Loucy (cell line): ENCODE data around the gene PLCB3.

ENCODE experiments used
- H2AFZ ChIP-seq: fragments of 200-600 bp; sonication (generic); 2 replicates; pipeline ENCODE4 v1.6.0; 2016; ENCODE audit warnings: antibody characterized with exemption, mild to moderate bottlenecking, low read length, moderate library complexity
- H3F3A ChIP-seq: fragments of 200-600 bp; 2 replicates; pipeline ENCODE4 v1.6.0; 2016; ENCODE audit warnings: antibody characterized with exemption, low read depth, mild to moderate bottlenecking
- H3K27me3 ChIP-seq: fragments of 200-600 bp; sonication (generic); 2 replicates; pipeline ENCODE4 v1.6.1; 2014; ENCODE audit warnings: low read length, mild to moderate bottlenecking; ENCODE audit not compliant: insufficient read depth, poor library complexity, severe bottlenecking
- H3K36me3 ChIP-seq: fragments of 200-600 bp; sonication (generic); 2 replicates; pipeline ENCODE4 v1.6.1; 2016; ENCODE audit warnings: low read length; ENCODE audit not compliant: insufficient read depth
- H3K4me1 ChIP-seq: fragments of 200-600 bp; sonication (generic); 2 replicates; pipeline ENCODE4 v1.5.1; 2014; ENCODE audit warnings: low read length, mild to moderate bottlenecking; ENCODE audit not compliant: insufficient read depth, poor library complexity, severe bottlenecking
- H3K4me2 ChIP-seq: fragments of 200-600 bp; sonication (generic); 2 replicates; pipeline ENCODE4 v1.6.0; 2014; ENCODE audit warnings: antibody characterized with exemption, low read length, low read depth, mild to moderate bottlenecking; ENCODE audit not compliant: poor library complexity, severe bottlenecking
- H3K4me3 ChIP-seq: fragments of 200-600 bp; sonication (generic); 2 replicates; pipeline ENCODE4 v1.5.1; 2014; ENCODE audit warnings: low read length, mild to moderate bottlenecking, mixed read lengths; ENCODE audit not compliant: poor library complexity, severe bottlenecking
- H3K79me2 ChIP-seq: fragments of 200-600 bp; sonication (generic); 2 replicates; pipeline ENCODE4 v1.6.1; 2014; ENCODE audit warnings: low read length; ENCODE audit not compliant: insufficient read depth
- H3K9ac ChIP-seq: fragments of 200-600 bp; sonication (generic); 2 replicates; pipeline ENCODE4 v1.6.0; 2014; ENCODE audit warnings: mild to moderate bottlenecking, low read depth, low read length, moderate library complexity; ENCODE audit not compliant: poor library complexity, severe bottlenecking
- H3K9me2 ChIP-seq: fragments of 200-600 bp; sonication (generic); replicated peaks from 2 replicates; pipeline ENCODE4 v1.6.1; 2016; ENCODE audit warnings: low read depth, low read length, mixed read lengths
- H3K9me3 ChIP-seq: fragments of 200-600 bp; sonication (generic); 2 replicates; pipeline ENCODE4 v1.6.1; 2014; ENCODE audit warnings: mild to moderate bottlenecking, antibody characterized with exemption, low read length, low read depth; ENCODE audit not compliant: insufficient read depth
- H4K20me1 ChIP-seq: fragments of 200-600 bp; sonication (generic); 2 replicates; pipeline ENCODE4 v1.6.0; 2014; ENCODE audit warnings: antibody characterized with exemption, low read length, mild to moderate bottlenecking; ENCODE audit not compliant: insufficient read depth, poor library complexity, severe bottlenecking
- EZH2phosphoT487 ChIP-seq: fragments of 200-600 bp; IDR thresholded peaks from 2 replicates; pipeline ENCODE4 v1.6.1; 2018; ENCODE audit warnings: antibody characterized with exemption, mild to moderate bottlenecking, moderate library complexity, borderline replicate concordance
- TF ChIP-seq, protein P1 (sequence below): fragments of 200-600 bp; sonication (generic); conservative IDR thresholded peaks from 2 replicates; pipeline ENCODE4 v1.5.1; 2014; ENCODE audit warnings: mild to moderate bottlenecking, antibody characterized with exemption, low read length

PLCB3 gene

DNA sequence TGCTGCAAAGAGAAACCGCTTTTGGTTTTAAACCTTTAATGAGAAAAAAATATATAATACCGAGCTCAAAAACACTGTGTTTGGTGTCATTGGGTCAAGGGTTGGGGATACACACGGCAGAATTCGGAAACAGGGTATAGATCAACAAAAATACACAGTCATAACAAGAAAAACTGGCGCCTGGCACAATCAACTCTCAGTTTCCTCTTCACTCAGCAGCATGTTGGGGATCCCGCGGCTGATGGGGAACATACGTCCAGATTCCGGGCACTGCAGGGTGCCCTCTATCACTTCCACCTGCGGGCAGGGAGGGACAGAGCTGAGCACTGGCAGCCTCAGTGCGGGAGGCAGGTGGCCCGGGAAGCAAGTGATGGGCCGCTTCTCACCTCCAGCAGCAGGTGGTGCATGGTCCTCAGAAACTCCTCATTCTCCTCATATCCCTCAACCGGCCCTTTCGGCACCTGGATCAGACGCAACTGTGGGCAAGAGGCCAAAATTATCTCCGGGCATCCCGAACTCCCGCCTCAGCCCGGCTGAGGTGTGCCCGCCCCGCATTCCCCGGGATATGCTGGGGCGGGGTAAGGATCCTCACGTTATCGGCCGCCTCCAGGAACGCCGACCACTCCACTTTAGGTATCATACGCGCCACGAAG is 65.5 kb downstream of the PLCB3 start:
- peaks cover 10% of the 10 kb centered on the region for H4K20me1 ChIP-seq
- H3K9me3 ChIP-seq, result no peaks in the 10 kb centered on the region
- no peaks in the 10 kb centered on the region for H3K9me2 ChIP-seq
- TF ChIP-seq EZH2phosphoT487, result no peak
- TF ChIP-seq, protein P1, sequence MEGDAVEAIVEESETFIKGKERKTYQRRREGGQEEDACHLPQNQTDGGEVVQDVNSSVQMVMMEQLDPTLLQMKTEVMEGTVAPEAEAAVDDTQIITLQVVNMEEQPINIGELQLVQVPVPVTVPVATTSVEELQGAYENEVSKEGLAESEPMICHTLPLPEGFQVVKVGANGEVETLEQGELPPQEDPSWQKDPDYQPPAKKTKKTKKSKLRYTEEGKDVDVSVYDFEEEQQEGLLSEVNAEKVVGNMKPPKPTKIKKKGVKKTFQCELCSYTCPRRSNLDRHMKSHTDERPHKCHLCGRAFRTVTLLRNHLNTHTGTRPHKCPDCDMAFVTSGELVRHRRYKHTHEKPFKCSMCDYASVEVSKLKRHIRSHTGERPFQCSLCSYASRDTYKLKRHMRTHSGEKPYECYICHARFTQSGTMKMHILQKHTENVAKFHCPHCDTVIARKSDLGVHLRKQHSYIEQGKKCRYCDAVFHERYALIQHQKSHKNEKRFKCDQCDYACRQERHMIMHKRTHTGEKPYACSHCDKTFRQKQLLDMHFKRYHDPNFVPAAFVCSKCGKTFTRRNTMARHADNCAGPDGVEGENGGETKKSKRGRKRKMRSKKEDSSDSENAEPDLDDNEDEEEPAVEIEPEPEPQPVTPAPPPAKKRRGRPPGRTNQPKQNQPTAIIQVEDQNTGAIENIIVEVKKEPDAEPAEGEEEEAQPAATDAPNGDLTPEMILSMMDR, result no peak; the same call in 1 of the 2 replicates
- no peaks in the 10 kb centered on the region for H3K27me3 ChIP-seq
- H3K79me2 ChIP-seq, result peaks cover 49% of the 10 kb centered on the region
- H2AFZ ChIP-seq, result peak overlapping the region; percentile 16; the same call in 1 of the 2 replicates
- H3K4me1 ChIP-seq, result peaks cover 17% of the 10 kb centered on the region
- peaks cover 7% of the 10 kb centered on the region; the same call in 1 of the 2 replicates for H3F3A ChIP-seq
- H3K4me3 ChIP-seq, result peak overlapping the region; percentile 72
- peak overlapping the region; percentile 57 for H3K4me2 ChIP-seq
- peaks cover 7% of the 10 kb centered on the region; the same call in 1 of the 2 replicates for H3K36me3 ChIP-seq
- H3K9ac ChIP-seq, result peak overlapping the region; percentile 77

DNA sequence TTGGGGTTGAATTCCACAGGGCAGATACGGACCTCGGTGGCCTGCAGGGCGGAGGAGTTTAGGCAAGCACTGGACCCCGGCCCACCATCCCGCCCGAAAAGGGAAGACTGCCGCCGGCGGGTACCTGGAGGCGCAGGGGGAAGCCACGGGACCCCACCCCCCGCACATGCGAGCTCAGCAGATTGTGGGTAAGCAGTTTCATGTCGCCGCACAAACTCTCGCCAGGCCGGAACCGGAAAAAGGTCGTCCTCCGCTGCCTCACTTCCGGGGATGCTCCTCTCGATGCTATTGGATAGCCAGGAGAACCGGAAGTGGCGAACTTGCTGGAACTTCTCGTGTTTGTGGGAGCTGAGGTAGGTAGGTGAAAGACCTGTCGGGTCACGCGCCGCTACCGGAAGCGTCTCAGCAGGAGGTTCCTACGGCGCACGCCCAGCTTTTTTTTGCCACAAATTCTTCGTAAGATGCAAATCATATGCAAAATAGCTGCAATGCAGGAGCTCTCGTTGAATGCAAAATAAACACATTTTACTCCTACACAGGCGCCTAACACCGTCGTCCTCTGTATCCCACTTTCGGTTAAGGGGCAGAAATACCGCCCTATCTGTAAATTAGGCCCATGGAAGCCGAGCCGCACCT is 66.1 kb downstream of the PLCB3 start, which contains the start of gene TRMT112:
Gene TRMT112, minus strand, starts transcription at position 235 of the 636 bp plus-strand sequence. Its CDS starts 33 bp downstream, at position 202.
- H3K4me3 ChIP-seq, result peak within 1 kb of the TSS; percentile 72
- H3K9me3 ChIP-seq, result no peaks in the 10 kb centered on the region
- no peaks in the 10 kb centered on the region for H3K9me2 ChIP-seq
- peak within 1 kb of the TSS; percentile 77 for H3K9ac ChIP-seq
- peak within 1 kb of the TSS; percentile 57 for H3K4me2 ChIP-seq
- peaks cover 7% of the 10 kb centered on the region; the same call in 1 of the 2 replicates for H3F3A ChIP-seq
- H2AFZ ChIP-seq, result peak within 1 kb of the TSS; percentile 87
- H3K36me3 ChIP-seq, result peaks cover 7% of the 10 kb centered on the region; the same call in 1 of the 2 replicates
- H3K79me2 ChIP-seq, result peaks cover 49% of the 10 kb centered on the region
- peaks cover 20% of the 10 kb centered on the region for H3K4me1 ChIP-seq
- peaks cover 10% of the 10 kb centered on the region for H4K20me1 ChIP-seq
- TF ChIP-seq EZH2phosphoT487, result no peak
- TF ChIP-seq, protein P1, result no peak
- no peaks in the 10 kb centered on the region for H3K27me3 ChIP-seq

DNA sequence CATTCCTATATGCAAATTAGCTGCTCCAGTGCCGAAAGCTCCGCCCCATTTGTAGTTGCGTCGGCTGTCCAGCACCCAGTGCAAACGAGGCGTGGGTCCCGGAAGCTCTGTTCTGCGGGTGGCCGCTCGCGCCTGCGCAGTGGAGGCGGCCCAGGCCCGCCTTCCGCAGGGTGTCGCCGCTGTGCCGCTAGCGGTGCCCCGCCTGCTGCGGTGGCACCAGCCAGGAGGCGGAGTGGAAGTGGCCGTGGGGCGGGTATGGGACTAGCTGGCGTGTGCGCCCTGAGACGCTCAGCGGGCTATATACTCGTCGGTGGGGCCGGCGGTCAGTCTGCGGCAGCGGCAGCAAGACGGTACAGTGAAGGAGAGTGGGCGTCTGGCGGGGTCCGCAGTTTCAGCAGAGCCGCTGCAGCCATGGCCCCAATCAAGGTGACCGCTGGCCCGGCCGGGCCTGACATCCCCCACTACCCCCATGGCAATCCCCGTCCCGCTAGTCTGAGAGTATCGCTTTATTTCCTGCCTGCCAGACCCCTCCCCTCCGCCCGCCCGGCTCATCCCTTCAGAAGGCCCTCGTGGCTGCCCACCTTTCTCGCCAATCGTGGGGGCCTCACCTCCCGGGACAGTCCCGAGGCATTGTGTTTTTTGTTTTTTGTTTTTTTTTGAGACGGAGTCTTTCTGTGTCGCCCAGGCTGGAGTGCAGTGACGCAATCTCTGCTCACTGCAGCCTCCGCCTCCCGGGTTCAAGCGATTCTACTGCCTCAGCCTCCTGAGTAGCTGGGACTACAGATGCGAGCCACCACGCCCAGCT is 66.8 kb downstream of the PLCB3 start, which contains the start of gene PRDX5:
Gene PRDX5, plus strand, starts transcription at position 161 of the 805 bp plus-strand sequence. Its CDS starts 95 bp downstream, at position 256.
- H3K79me2 ChIP-seq, result peaks cover 46% of the 10 kb centered on the region
- TF ChIP-seq, protein P1, result peak; percentile 37
- TF ChIP-seq EZH2phosphoT487, result no peak
- H3F3A ChIP-seq, result peaks cover 7% of the 10 kb centered on the region; the same call in 1 of the 2 replicates
- H3K4me3 ChIP-seq, result peak within 1 kb of the TSS; percentile 72
- no peaks in the 10 kb centered on the region for H3K27me3 ChIP-seq
- H3K36me3 ChIP-seq, result peaks cover 7% of the 10 kb centered on the region; the same call in 1 of the 2 replicates
- H3K4me2 ChIP-seq, result peak within 1 kb of the TSS; percentile 57
- no peaks in the 10 kb centered on the region for H3K9me2 ChIP-seq
- peaks cover 22% of the 10 kb centered on the region for H3K4me1 ChIP-seq
- H2AFZ ChIP-seq, result peak within 1 kb of the TSS; percentile 87
- H3K9ac ChIP-seq, result peak within 1 kb of the TSS; percentile 77
- H4K20me1 ChIP-seq, result peaks cover 10% of the 10 kb centered on the region
- H3K9me3 ChIP-seq, result no peaks in the 10 kb centered on the region
